Loucy (cell line): ENCODE measurements around the gene TGFBRAP1.

ENCODE experiments used
- EZH2phosphoT487 ChIP-seq: fragments of 200-600 bp; IDR thresholded peaks from 2 replicates; pipeline ENCODE4 v1.6.1; 2018; ENCODE audit warnings: antibody characterized with exemption, mild to moderate bottlenecking, moderate library complexity, borderline replicate concordance
- TF ChIP-seq, protein P1 (sequence below): fragments of 200-600 bp; sonication (generic); conservative IDR thresholded peaks from 2 replicates; pipeline ENCODE4 v1.5.1; 2014; ENCODE audit warnings: mild to moderate bottlenecking, antibody characterized with exemption, low read length

DNA sequence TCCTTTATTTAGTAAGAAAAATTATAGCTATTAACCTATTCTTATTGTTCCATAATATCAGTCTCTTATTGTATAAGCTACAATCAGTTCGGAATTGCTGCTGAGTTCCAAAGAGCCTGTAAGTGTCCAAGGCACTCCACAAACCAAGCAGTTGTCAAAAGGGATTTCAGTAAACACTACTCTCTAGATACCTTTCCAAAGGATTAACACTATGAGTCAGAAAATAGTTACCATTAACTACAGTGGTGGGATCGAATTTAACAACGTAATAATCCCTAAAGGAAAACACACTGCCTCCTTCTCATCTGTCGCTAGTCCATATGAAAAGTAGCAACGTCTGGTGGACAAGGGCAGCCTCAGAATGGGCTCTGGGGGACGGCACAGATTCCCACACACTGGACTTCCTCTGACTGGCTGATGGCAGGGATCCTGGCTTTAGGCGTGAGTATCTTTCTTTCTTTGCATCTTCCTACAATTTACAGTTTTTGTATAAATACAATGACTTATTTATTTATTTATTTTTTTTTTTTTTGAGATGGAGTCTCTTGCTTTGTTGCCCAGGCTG is 8.8 kb downstream of the TGFBRAP1 start:
- TF ChIP-seq, protein P1, sequence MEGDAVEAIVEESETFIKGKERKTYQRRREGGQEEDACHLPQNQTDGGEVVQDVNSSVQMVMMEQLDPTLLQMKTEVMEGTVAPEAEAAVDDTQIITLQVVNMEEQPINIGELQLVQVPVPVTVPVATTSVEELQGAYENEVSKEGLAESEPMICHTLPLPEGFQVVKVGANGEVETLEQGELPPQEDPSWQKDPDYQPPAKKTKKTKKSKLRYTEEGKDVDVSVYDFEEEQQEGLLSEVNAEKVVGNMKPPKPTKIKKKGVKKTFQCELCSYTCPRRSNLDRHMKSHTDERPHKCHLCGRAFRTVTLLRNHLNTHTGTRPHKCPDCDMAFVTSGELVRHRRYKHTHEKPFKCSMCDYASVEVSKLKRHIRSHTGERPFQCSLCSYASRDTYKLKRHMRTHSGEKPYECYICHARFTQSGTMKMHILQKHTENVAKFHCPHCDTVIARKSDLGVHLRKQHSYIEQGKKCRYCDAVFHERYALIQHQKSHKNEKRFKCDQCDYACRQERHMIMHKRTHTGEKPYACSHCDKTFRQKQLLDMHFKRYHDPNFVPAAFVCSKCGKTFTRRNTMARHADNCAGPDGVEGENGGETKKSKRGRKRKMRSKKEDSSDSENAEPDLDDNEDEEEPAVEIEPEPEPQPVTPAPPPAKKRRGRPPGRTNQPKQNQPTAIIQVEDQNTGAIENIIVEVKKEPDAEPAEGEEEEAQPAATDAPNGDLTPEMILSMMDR = no peak
- TF ChIP-seq EZH2phosphoT487 = no peak
